ENCODE results near the gene SEMA3B. TPM values are rescaled to one million over a fixed set of nuclear protein-coding genes. Genes with fewer than 3 reads are reported as not detected.

The SEMA3B gene
- polyA plus RNA-seq, 3 donors = 0.56 TPM; not detected in 2

DNA sequence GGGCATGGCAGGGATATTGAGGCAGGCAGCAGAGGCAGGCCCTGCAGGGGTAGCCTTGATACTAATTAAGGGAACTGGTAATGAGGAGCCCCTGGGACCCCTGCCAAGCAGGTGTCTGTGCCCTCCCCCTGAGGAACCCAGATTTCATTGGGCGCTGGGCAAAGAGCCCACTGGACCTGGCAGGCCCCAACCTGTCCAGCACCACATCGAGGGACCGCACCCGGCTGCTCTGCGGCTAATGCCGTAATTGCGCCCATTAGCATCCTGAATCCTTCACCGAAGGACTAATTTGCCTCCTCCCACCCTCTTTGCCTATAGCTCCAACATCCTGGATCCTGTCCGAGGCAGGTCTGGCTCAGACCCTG, 13.7 kb upstream of the SEMA3B start:
- H3K4me3 Mint-ChIP-seq = peak overlapping the region in 1 of 2 donors; percentile 21
- peaks cover 0 to 3% (median 0%) of the 10 kb centered on the region in 3 donors for H3K27me3 Mint-ChIP-seq (ENCODE audit: low read depth in 3 of 3)
- peaks cover 0 to 10% (median 4%) of the 10 kb centered on the region in 7 donors for H3K9me3 Mint-ChIP-seq
- Histone ChIP-seq H3K4me2 (replicated peaks; ENCODE audit: extremely low read depth, low read length, poor library complexity, severe bottlenecking) (peak overlapping the region; percentile 38), H3K9ac (ENCODE audit: insufficient read depth, low read length, poor library complexity, severe bottlenecking) (no peak overlapping the region), H3K27me3 (ENCODE audit: control insufficient read depth in 2 of 2, insufficient read depth in 2 of 2, low read length in 2 of 2) (no peaks in the 10 kb centered on the region), H3K9me3 (replicated peaks in 1 of 2; ENCODE audit: control insufficient read depth in 1 of 2, insufficient read depth in 1 of 2, low read length in 2 of 2) (peaks cover 0 to 10% of the 10 kb centered on the region in 2 donors), H2AFZ (ENCODE audit: insufficient read depth, low read depth, low read length, poor library complexity, severe bottlenecking) (no peak overlapping the region), H3K79me2 (ENCODE audit: insufficient read depth, low read length) (peaks cover 72% of the 10 kb centered on the region), H3K36me3 (replicated peaks in 1 of 2; ENCODE audit: control insufficient read depth in 1 of 2, insufficient read depth in 2 of 2, low read length in 2 of 2) (peaks cover 79 to 94% of the 10 kb centered on the region in 2 donors), H3K4me1 (ENCODE audit: control insufficient read depth in 1 of 2, insufficient read depth in 2 of 2, low read length in 2 of 2) (peaks cover 53 to 70% of the 10 kb centered on the region in 2 donors), H4K20me1 (ENCODE audit: insufficient read depth, low read length) (peaks cover 99% of the 10 kb centered on the region), H3K27ac (ENCODE audit: low read depth in 1 of 2, low read length in 2 of 2) (peak overlapping the region; percentile 87 to 100), H3K4me3 (replicated peaks in 1 of 3; ENCODE audit: low read depth in 2 of 3, low read length in 3 of 3) (peak overlapping the region in 1 of 3 experiments; percentile 15)
- H3K36me3 Mint-ChIP-seq = peaks cover 75 to 91% of the 10 kb centered on the region in 2 donors
- intact Hi-C loops (cut with micrococcal nuclease) = no loop called here
- WGBS (ENCODE audit: insufficient coverage) = 100% methylated on average over 8 of the region's 9 CpGs
- DNase-seq = no peak
- H3K27ac Mint-ChIP-seq = peak overlapping the region; percentile 92 to 98 (median 95)
- TF ChIP-seq, protein P1, sequence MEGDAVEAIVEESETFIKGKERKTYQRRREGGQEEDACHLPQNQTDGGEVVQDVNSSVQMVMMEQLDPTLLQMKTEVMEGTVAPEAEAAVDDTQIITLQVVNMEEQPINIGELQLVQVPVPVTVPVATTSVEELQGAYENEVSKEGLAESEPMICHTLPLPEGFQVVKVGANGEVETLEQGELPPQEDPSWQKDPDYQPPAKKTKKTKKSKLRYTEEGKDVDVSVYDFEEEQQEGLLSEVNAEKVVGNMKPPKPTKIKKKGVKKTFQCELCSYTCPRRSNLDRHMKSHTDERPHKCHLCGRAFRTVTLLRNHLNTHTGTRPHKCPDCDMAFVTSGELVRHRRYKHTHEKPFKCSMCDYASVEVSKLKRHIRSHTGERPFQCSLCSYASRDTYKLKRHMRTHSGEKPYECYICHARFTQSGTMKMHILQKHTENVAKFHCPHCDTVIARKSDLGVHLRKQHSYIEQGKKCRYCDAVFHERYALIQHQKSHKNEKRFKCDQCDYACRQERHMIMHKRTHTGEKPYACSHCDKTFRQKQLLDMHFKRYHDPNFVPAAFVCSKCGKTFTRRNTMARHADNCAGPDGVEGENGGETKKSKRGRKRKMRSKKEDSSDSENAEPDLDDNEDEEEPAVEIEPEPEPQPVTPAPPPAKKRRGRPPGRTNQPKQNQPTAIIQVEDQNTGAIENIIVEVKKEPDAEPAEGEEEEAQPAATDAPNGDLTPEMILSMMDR (IDR thresholded peaks at IDR 0.05) = no peak
- peaks cover 48% of the 10 kb centered on the region for H3K4me1 Mint-ChIP-seq

DNA sequence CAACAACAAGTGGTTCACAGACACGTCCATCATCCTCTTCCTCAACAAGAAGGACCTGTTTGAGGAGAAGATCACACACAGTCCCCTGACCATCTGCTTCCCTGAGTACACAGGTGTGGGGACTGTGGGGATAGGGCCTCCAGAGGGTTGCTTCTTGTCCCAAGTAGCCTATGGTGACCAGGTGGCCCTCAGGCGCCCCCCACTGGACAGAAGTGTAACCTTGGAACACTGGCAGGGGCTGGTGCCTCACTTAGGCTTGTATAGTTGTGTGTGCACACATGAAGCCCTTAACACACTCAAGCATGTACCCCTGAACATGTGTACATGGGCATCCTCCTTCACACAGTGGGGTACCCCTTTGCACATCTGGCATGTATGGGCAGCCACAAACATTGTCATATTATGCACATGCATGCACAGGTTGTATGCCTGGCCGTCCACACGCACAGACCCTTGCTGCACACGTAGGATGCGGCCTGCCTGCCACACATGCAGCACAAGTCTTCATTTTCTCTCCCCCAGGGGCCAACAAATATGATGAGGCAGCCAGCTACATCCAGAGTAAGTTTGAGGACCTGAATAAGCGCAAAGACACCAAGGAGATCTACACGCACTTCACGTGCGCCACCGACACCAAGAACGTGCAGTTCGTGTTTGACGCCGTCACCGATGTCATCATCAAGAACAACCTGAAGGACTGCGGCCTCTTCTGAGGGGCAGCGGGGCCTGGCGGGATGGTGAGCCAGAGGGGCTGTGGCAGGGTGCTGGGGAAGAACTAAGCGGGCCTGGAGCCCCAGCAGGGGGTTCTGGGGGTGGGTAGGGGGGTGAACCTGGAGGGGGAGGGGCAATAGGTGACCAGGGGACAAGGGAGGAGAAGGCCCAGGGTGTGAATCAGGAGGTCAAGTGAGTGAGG, 11.7 kb upstream of the SEMA3B start:
- Histone ChIP-seq H3K4me1 (ENCODE audit: control insufficient read depth in 1 of 2, insufficient read depth in 2 of 2, low read length in 2 of 2) (peaks cover 47 to 67% of the 10 kb centered on the region in 2 donors), H3K79me2 (ENCODE audit: insufficient read depth, low read length) (peaks cover 52% of the 10 kb centered on the region), H3K4me3 (replicated peaks in 1 of 3; ENCODE audit: low read depth in 2 of 3, low read length in 3 of 3) (no peak overlapping the region), H3K27me3 (ENCODE audit: control insufficient read depth in 2 of 2, insufficient read depth in 2 of 2, low read length in 2 of 2) (no peaks in the 10 kb centered on the region), H3K4me2 (replicated peaks; ENCODE audit: extremely low read depth, low read length, poor library complexity, severe bottlenecking) (no peak overlapping the region), H3K36me3 (replicated peaks in 1 of 2; ENCODE audit: control insufficient read depth in 1 of 2, insufficient read depth in 2 of 2, low read length in 2 of 2) (peaks cover 63 to 74% of the 10 kb centered on the region in 2 donors), H2AFZ (ENCODE audit: insufficient read depth, low read depth, low read length, poor library complexity, severe bottlenecking) (no peak overlapping the region), H3K27ac (ENCODE audit: low read depth in 1 of 2, low read length in 2 of 2) (peak overlapping the region; percentile 8 to 53), H3K9me3 (replicated peaks in 1 of 2; ENCODE audit: control insufficient read depth in 1 of 2, insufficient read depth in 1 of 2, low read length in 2 of 2) (peaks cover 0 to 10% of the 10 kb centered on the region in 2 donors), H3K9ac (ENCODE audit: insufficient read depth, low read length, poor library complexity, severe bottlenecking) (no peak overlapping the region), H4K20me1 (ENCODE audit: insufficient read depth, low read length) (peaks cover 96% of the 10 kb centered on the region)
- Mint-ChIP-seq H3K4me1 (peaks cover 35% of the 10 kb centered on the region), H3K27ac (peak overlapping the region; percentile 70 to 95 (median 80)), H3K4me3 (no peak overlapping the region), H3K27me3 (ENCODE audit: low read depth in 3 of 3) (peaks cover 0 to 3% (median 0%) of the 10 kb centered on the region in 3 donors), H3K36me3 (peaks cover 61 to 75% of the 10 kb centered on the region in 2 donors), H3K9me3 (peaks cover 0 to 10% (median 4%) of the 10 kb centered on the region in 7 donors)
- intact Hi-C loops (cut with micrococcal nuclease) = no loop called here
- peak in 1 of 3 donors; percentile 33 for DNase-seq
- TF ChIP-seq, protein P1 (IDR thresholded peaks at IDR 0.05) = peak; percentile 51
- WGBS (ENCODE audit: insufficient coverage) = 97% methylated on average over 18 of the region's 20 CpGs

Data from CD14-positive monocyte (primary cell).